K562 (cell line): Measurements from ENCODE around the gene INPP4B. TPM values are rescaled to one million over a fixed set of nuclear protein-coding genes. Genes with fewer than 3 reads are reported as not detected.

Source experiments
- ATAC-seq: fragments of 200-7000 bp; cut with Tn5 transposase; 3 replicates; pipeline ENCODE4 v1.9.1; 2020; ENCODE audit warnings: moderate library complexity
- BruUV-seq: library from RNA; stranded (reverse); fragments of 400-500 nt; replicated peaks from 2 replicates; lab custom pipeline; 2021; lab: Mats Ljungman, UMichigan
- CTCF ChIA-PET: fragments of 300-600 bp; formaldehyde crosslinking; extraction: SDS; loops from one replicate; lab custom pipeline; 2021; ENCODE audit warnings: low intra/inter-chr PET ratio; lab: Yijun Ruan, JAX
- POLR2A ChIA-PET: fragments of 300-600, 350-650 bp; sonication (Branson Sonifier 250); formaldehyde crosslinking; extraction: SDS; loops from one replicate; lab custom pipeline; 2021; ENCODE audit warnings: antibody characterized with exemption, inconsistent platforms; lab: Yijun Ruan, JAX
- DNase-seq, 4 experiments: peaks; one replicate each; pipeline versions ENCODE4 v3.0.0 to v3.0.0-alpha.2; 2011 to 2018; ENCODE audit warnings: low spot score in 3 of 4, mixed read lengths in 3 of 4; ENCODE audit errors: extremely low read depth in 1 of 4
- FAIRE-seq: peaks from 2 replicates; lab custom pipeline; 2011; peaks lifted over from hg19 to GRCh38; lab: Jason Lieb, UNC
- H2AFZ ChIP-seq: 2 replicates; pipeline ENCODE4 v1.6.0; 2011; ENCODE audit warnings: low read depth, low read length, control low read depth, inconsistent platforms
- H3K27ac ChIP-seq: fragments of 200-600 bp; 3 replicates; pipeline ENCODE4 v1.8.0; 2011; ENCODE audit warnings: low read depth, mild to moderate bottlenecking, control low read depth, inconsistent platforms, low read length, moderate library complexity, mixed read lengths; ENCODE audit errors: extremely low read depth
- H3K27me3 ChIP-seq, 2 experiments: fragments of 300-600 bp in 1 of 2; 2 replicates in 1 of 2; 3 replicates in 1 of 2; pipeline versions ENCODE4 v1.6.0 to v1.8.0; 2011; ENCODE audit warnings: inconsistent platforms in 2 of 2, low read length in 2 of 2, mild to moderate bottlenecking in 1 of 2, mixed read lengths in 1 of 2, moderate library complexity in 1 of 2; ENCODE audit not compliant: control insufficient read depth in 2 of 2, insufficient read depth in 2 of 2
- H3K36me3 ChIP-seq: fragments of 300-600 bp; 3 replicates; pipeline ENCODE4 v1.8.0; 2011; ENCODE audit warnings: mild to moderate bottlenecking, low read length, inconsistent platforms; ENCODE audit not compliant: control insufficient read depth, insufficient read depth
- H3K4me1 ChIP-seq, 2 experiments: fragments of 200-600 bp in 1 of 2; replicated peaks in 1 of 2; 2 replicates in 1 of 2; 3 replicates in 1 of 2; pipeline versions ENCODE4 v1.5.1 to v1.8.0; 2011; ENCODE audit warnings: inconsistent platforms in 2 of 2, low read length in 2 of 2, mild to moderate bottlenecking in 1 of 2, mixed read lengths in 1 of 2, moderate library complexity in 1 of 2; ENCODE audit not compliant: control insufficient read depth in 2 of 2, insufficient read depth in 2 of 2
- H3K4me2 ChIP-seq: 2 replicates; pipeline ENCODE4 v1.6.1; 2011; ENCODE audit warnings: low read length, control low read depth, inconsistent platforms, mixed read lengths; ENCODE audit not compliant: insufficient read depth
- H3K4me3 ChIP-seq: fragments of 200-600 bp; sonication (generic), shearing (Covaris generic); 2 replicates; pipeline ENCODE4 v1.5.1; 2016; ENCODE audit warnings: control low read depth, inconsistent platforms
- H3K79me2 ChIP-seq: fragments of 200-600 bp; 3 replicates; pipeline ENCODE4 v1.8.0; 2011; ENCODE audit warnings: low read length, inconsistent platforms; ENCODE audit not compliant: control insufficient read depth, insufficient read depth
- H3K9ac ChIP-seq, 2 experiments: 2 replicates each; pipeline versions ENCODE4 v1.6.0 to v1.6.1; 2011; ENCODE audit warnings: low read depth in 2 of 2, low read length in 2 of 2, control low read depth in 1 of 2, inconsistent platforms in 1 of 2, mild to moderate bottlenecking in 1 of 2, mixed read lengths in 1 of 2; ENCODE audit not compliant: insufficient read depth in 1 of 2
- H3K9me1 ChIP-seq: one replicate; pipeline ENCODE4 v1.6.0; 2011; ENCODE audit warnings: inconsistent platforms, mild to moderate bottlenecking, low read length, moderate library complexity; ENCODE audit not compliant: control insufficient read depth, insufficient read depth
- H3K9me3 ChIP-seq: replicated peaks from 2 replicates; pipeline ENCODE4 v1.5.1; 2011; ENCODE audit warnings: low read depth, low read length, inconsistent platforms; ENCODE audit not compliant: control insufficient read depth, insufficient read depth
- H4K20me1 ChIP-seq: replicated peaks from 2 replicates; pipeline ENCODE4 v1.6.1; 2011; ENCODE audit warnings: low read length, inconsistent platforms, mixed read lengths; ENCODE audit not compliant: control insufficient read depth, insufficient read depth
- E2F8 ChIP-seq: fragments of 450-650 bp; IDR thresholded peaks from 2 replicates; pipeline ENCODE4 v1.7.1; 2018; ENCODE audit warnings: mild to moderate bottlenecking, low read depth; ENCODE audit not compliant: partially characterized antibody
- GATAD2A ChIP-seq: fragments of 450-650 bp; IDR thresholded peaks from 2 replicates; pipeline ENCODE4 v1.6.1; 2017
- MCM7 ChIP-seq, 2 experiments: fragments of 450-650 bp; IDR thresholded peaks; 2 replicates each; pipeline ENCODE4 v1.6.1; 2016 to 2018
- THAP7 ChIP-seq: fragments of 250-450 bp; sonication (Bioruptor Pico); IDR thresholded peaks from 2 replicates; pipeline ENCODE4 v1.5.0; 2021
- ZFP36 ChIP-seq: fragments of 150-350 bp; IDR thresholded peaks from 2 replicates; pipeline ENCODE4 v1.6.1; 2018; ENCODE audit warnings: low read length, low read depth; ENCODE audit not compliant: partially characterized antibody
- ZKSCAN1 ChIP-seq: fragments of 150-350 bp; IDR thresholded peaks from 2 replicates; pipeline ENCODE4 v1.6.1; 2016; ENCODE audit warnings: low read depth, low read length
- ZNF354B ChIP-seq: fragments of 250-450 bp; sonication (Bioruptor Pico); IDR thresholded peaks from 2 replicates; pipeline ENCODE4 v1.4.0; 2020
- WGBS: fragments of 100-300 bp; shearing (Covaris generic); methylation state at CpG from one replicate; pipeline ENCODE4 v1.1.6; 2016; ENCODE audit warnings: low coverage, mixed read lengths; ENCODE audit not compliant: insufficient coverage; ENCODE audit errors: missing lambda C conversion rate; 5-methylcytosine and 5-hydroxymethylcytosine counted together
- in situ Hi-C: fragments of 300-500 bp; cut with MboI; formaldehyde crosslinking; loops from 4 replicates; pipeline ENCODE4 v1.15.0; 2018; ENCODE audit warnings: inconsistent platforms, mixed read lengths
- intact Hi-C: fragments of 100-400 bp; cut with micrococcal nuclease; formaldehyde crosslinking; loops from 2 replicates; pipeline ENCODE4 v1.14.2; 2022
- polyA plus RNA-seq, 8 experiments: library from polyadenylated mRNA; depleted of rRNA in 4 of 8; stranded (reverse) in 5 of 8; unstranded in 3 of 8; fragments of >200 nt; fragmentation: Nextera tagmentation in 2 of 8; fragmentation: Illumina TruSeq in 1 of 8; extraction: Ambion mirVana in 2 of 8; extraction: Trizol in 1 of 8; gene quantifications; 2 replicates each; pipeline versions ENCODE4 v1.2.1 to v1.2.3, GENCODE V29; 2011 to 2014; ENCODE audit warnings: inconsistent platforms in 1 of 8, missing spikeins in 1 of 8
- total RNA-seq, 7 experiments: library from RNA; depleted of rRNA in 6 of 7; stranded (reverse); fragments of >200 nt in 6 of 7; fragmentation: Illumina TruSeq in 2 of 7; extraction: Trizol in 2 of 7; gene quantifications; 2 replicates each; pipeline versions ENCODE4 v1.2.1 to v1.2.3, GENCODE V29; 2011 to 2021; ENCODE audit warnings: low replicate concordance in 1 of 7

INPP4B gene
- total and polyA plus RNA-seq, 9 of the 15 experiments (the other 6 are each of a cell fraction or from before 2014, with no cell fraction given), result 0.04 to 0.11 TPM; not detected in 7

GRCh38 chr4:142696334-142697122 is 149.6 kb downstream of the INPP4B start:
- TF ChIP-seq ZNF354B (CRISPR knock-in tag) (no peak), MCM7 (IDR thresholded peaks at IDR 0.05) (no peak), ZKSCAN1 (no peak), THAP7 (no peak), GATAD2A (no peak), E2F8 (no peak), ZFP36 (no peak)
- no TSS peak for BruUV-seq
- CTCF ChIA-PET, result no interaction called here
- H3K4me2 ChIP-seq, result no peak overlapping the region
- no peaks in the 10 kb centered on the region for H3K4me1 ChIP-seq
- in situ Hi-C loops (no loop called here), intact Hi-C loops (no loop called here)
- H4K20me1 ChIP-seq, result no peaks in the 10 kb centered on the region
- H3K9me1 ChIP-seq, result no peaks in the 10 kb centered on the region
- no peak overlapping the region for H3K27ac ChIP-seq
- POLR2A ChIA-PET, result no interaction called here
- DNase-seq (no peak), FAIRE-seq (no peak), ATAC-seq (no peak)
- no peak overlapping the region for H3K9ac ChIP-seq
- WGBS, result 0% methylated on average over 3 of the region's 3 CpGs
- no peaks in the 10 kb centered on the region for H3K27me3 ChIP-seq
- no peak overlapping the region for H3K4me3 ChIP-seq
- H3K9me3 ChIP-seq, result no peaks in the 10 kb centered on the region
- H3K79me2 ChIP-seq, result no peaks in the 10 kb centered on the region
- no peaks in the 10 kb centered on the region for H3K36me3 ChIP-seq
- H2AFZ ChIP-seq, result no peak overlapping the region
